Endothelial cell of umbilical vein (primary cell): ENCODE data around the gene LIAS. TPM values are rescaled to one million over a fixed set of nuclear protein-coding genes. Genes with fewer than 3 reads are reported as not detected.

Experiments
- BruUV-seq: library from RNA; stranded (reverse); fragments of 400-500 nt; replicated peaks from 2 replicates; lab custom pipeline; 2021; lab: Mats Ljungman, UMichigan
- CTCF ChIA-PET: fragments of 300-600, 350-600 bp; sonication (Branson Sonifier 250); formaldehyde crosslinking; loops from one replicate; lab custom pipeline; 2021; ENCODE audit warnings: antibody characterized with exemption, inconsistent platforms; lab: Charles Lee
- POLR2A ChIA-PET: fragments of 300-600, 350-600 bp; sonication (Branson Sonifier 250); formaldehyde crosslinking; loops from one replicate; lab custom pipeline; 2021; ENCODE audit warnings: antibody characterized with exemption, inconsistent platforms; lab: Charles Lee
- DNase-seq: peaks from one replicate; pipeline ENCODE4 v3.0.0-alpha.2; 2011; ENCODE audit warnings: low read depth, low spot score
- FAIRE-seq: peaks from 2 replicates; lab custom pipeline; 2011; peaks lifted over from hg19 to GRCh38; lab: Jason Lieb, UNC
- H2AFZ ChIP-seq: 2 replicates; pipeline ENCODE4 v1.6.0; 2012; ENCODE audit warnings: low read depth, low read length, control low read depth, inconsistent platforms
- H3K27ac ChIP-seq: 2 replicates; pipeline ENCODE4 v1.5.1; 2011; ENCODE audit warnings: low read depth, mild to moderate bottlenecking, control low read depth, low read length, moderate library complexity; ENCODE audit not compliant: insufficient read depth
- H3K27me3 ChIP-seq, 2 experiments: 2 replicates each; pipeline versions ENCODE4 v1.6.0 to v1.6.1; 2011; ENCODE audit warnings: low read length in 2 of 2, mixed read lengths in 1 of 2; ENCODE audit not compliant: control insufficient read depth in 2 of 2, insufficient read depth in 2 of 2
- H3K36me3 ChIP-seq, 2 experiments: 2 replicates in 1 of 2; 3 replicates in 1 of 2; pipeline ENCODE4 v1.5.1; 2011; ENCODE audit warnings: low read length in 2 of 2, mild to moderate bottlenecking in 1 of 2, moderate library complexity in 1 of 2; ENCODE audit not compliant: control insufficient read depth in 2 of 2, insufficient read depth in 2 of 2; ENCODE audit errors: extremely low read depth in 1 of 2
- H3K4me1 ChIP-seq: 3 replicates; pipeline ENCODE4 v1.5.1; 2011; ENCODE audit warnings: mild to moderate bottlenecking, low read length; ENCODE audit not compliant: control insufficient read depth, insufficient read depth; ENCODE audit errors: extremely low read depth
- H3K4me2 ChIP-seq: 2 replicates; pipeline ENCODE4 v1.6.1; 2011; ENCODE audit warnings: low read length, control low read depth, mixed read lengths; ENCODE audit not compliant: insufficient read depth
- H3K4me3 ChIP-seq, 3 experiments: fragments of 200-600 bp in 1 of 3; sonication (generic), shearing (Covaris generic) in 1 of 3; replicated peaks in 1 of 3; 2 replicates each; pipeline ENCODE4 v1.5.1; 2011 to 2016; ENCODE audit warnings: control low read depth in 3 of 3, low read length in 3 of 3, mild to moderate bottlenecking in 2 of 3, inconsistent platforms in 1 of 3, low read depth in 1 of 3, moderate library complexity in 1 of 3; ENCODE audit not compliant: insufficient read depth in 1 of 3
- H3K79me2 ChIP-seq: 2 replicates; pipeline ENCODE4 v1.6.0; 2012; ENCODE audit warnings: low read length, inconsistent platforms; ENCODE audit not compliant: control insufficient read depth, insufficient read depth
- H3K9ac ChIP-seq: replicated peaks from 2 replicates; pipeline ENCODE3; 2011; ENCODE audit warnings: low read length, control low read depth; ENCODE audit not compliant: insufficient read depth; ENCODE audit errors: extremely low read depth
- H3K9me1 ChIP-seq: replicated peaks from 3 replicates; pipeline ENCODE4 v1.6.0; 2011; ENCODE audit warnings: mild to moderate bottlenecking, low read length; ENCODE audit not compliant: control insufficient read depth, insufficient read depth; ENCODE audit errors: extremely low read depth
- H3K9me3 ChIP-seq: replicated peaks from 2 replicates; pipeline ENCODE4 v1.5.1; 2012; ENCODE audit warnings: low read length, inconsistent platforms; ENCODE audit not compliant: control insufficient read depth, insufficient read depth
- H4K20me1 ChIP-seq: replicated peaks from 2 replicates; pipeline ENCODE3; 2011; ENCODE audit warnings: mild to moderate bottlenecking, low read length; ENCODE audit not compliant: control insufficient read depth, insufficient read depth; ENCODE audit errors: extremely low read depth
- FOS ChIP-seq: IDR thresholded peaks from 2 replicates; pipeline ENCODE4 v1.6.1; 2011; ENCODE audit warnings: mild to moderate bottlenecking, low read length, moderate library complexity, borderline replicate concordance; ENCODE audit not compliant: insufficient read depth
- GATA2 ChIP-seq: IDR thresholded peaks from 2 replicates; pipeline ENCODE4 v1.7.0; 2011; ENCODE audit warnings: low read depth, mild to moderate bottlenecking, moderate library complexity, mixed read lengths, low read length; ENCODE audit not compliant: insufficient read length, insufficient read depth
- MAX ChIP-seq: IDR thresholded peaks from 2 replicates; pipeline ENCODE4 v1.6.1; 2011; ENCODE audit not compliant: insufficient read depth, insufficient read length
- POLR2A ChIP-seq: IDR thresholded peaks from 2 replicates; pipeline ENCODE4 v1.6.1; 2012; ENCODE audit warnings: low read depth, mild to moderate bottlenecking, control low read depth, low read length
- POLR2AphosphoS5 ChIP-seq: IDR thresholded peaks from 2 replicates; pipeline ENCODE4 v1.6.1; 2012; ENCODE audit warnings: low read depth, mild to moderate bottlenecking, control low read depth, low read length, moderate library complexity; ENCODE audit not compliant: insufficient read depth
- dilution Hi-C: fragments of 300-500 bp; cut with MboI; formaldehyde crosslinking; loops from one replicate; pipeline ENCODE4 v1.15.0; 2019; ENCODE audit warnings: low sequenced_read_pairs; ENCODE audit not compliant: extremely low pct_ligation_motif_present
- intact Hi-C: fragments of 100-400 bp; cut with micrococcal nuclease; formaldehyde crosslinking; loops from one replicate; pipeline ENCODE4 v1.10.0; 2022
- polyA plus RNA-seq, 4 experiments: library from polyadenylated mRNA; depleted of rRNA in 3 of 4; stranded (reverse) in 3 of 4; unstranded in 1 of 4; fragments of >200 nt; gene quantifications; 2 replicates each; pipeline versions ENCODE4 v1.2.1 to v1.2.3, GENCODE V29; 2011 to 2012; ENCODE audit warnings: missing spikeins in 1 of 4
- total RNA-seq: library from RNA; stranded (reverse); gene quantifications from 2 replicates; pipeline ENCODE4 v1.2.3, GENCODE V29; 2021

The LIAS gene
- total and polyA plus RNA-seq, 2 donors (not counting 3 experiments of a cell fraction or from before 2014, with no cell fraction given), result 5.5 to 11.3 TPM

- POLR2A ChIA-PET, result interaction anchor here (0.5 to 3.7 kb wide), 8 partner anchors 15 to 789 kb away, joined by 3 to 42 read pairs (median 4); partner anchors contain the start of genes LIAS, RPL9, SMIM14 and UBE2K
- Histone ChIP-seq H3K36me3 (no peaks in the 10 kb centered on the region), H3K4me2 (peak within 1 kb of the TSS; percentile 90), H3K4me3 (peak within 1 kb of the TSS; percentile 50 to 92 (median 60)), H3K9me3 (no peaks in the 10 kb centered on the region), H3K9me1 (no peaks in the 10 kb centered on the region), H2AFZ (peak within 1 kb of the TSS; percentile 86), H4K20me1 (no peaks in the 10 kb centered on the region), H3K27me3 (no peaks in the 10 kb centered on the region), H3K27ac (peak within 1 kb of the TSS; percentile 90), H3K79me2 (peaks cover 42% of the 10 kb centered on the region), H3K9ac (peak within 1 kb of the TSS; percentile 73), H3K4me1 (peaks cover 12% of the 10 kb centered on the region)
- TF ChIP-seq POLR2AphosphoS5 (peak; percentile 94), MAX (peak; percentile 25), FOS (peak; percentile 14), GATA2 (no peak), POLR2A (peak; percentile 97)
- FAIRE-seq (peak; percentile 98), DNase-seq (peak; percentile 98)
- CTCF ChIA-PET, result interaction anchor here (0.7 to 2.3 kb wide), 8 partner anchors 52 to 170 kb away, joined by 3 to 11 read pairs (median 4); partner anchors contain the start of genes SMIM14 and UBE2K
- dilution Hi-C loops (no loop called here), intact Hi-C loops (loop anchor here (1.0 to 10.0 kb wide), 7 partner anchors 9 to 789 kb away; partner anchors contain the start of genes PDS5A and UBE2K)
- BruUV-seq, result no TSS peak
Observed at GRCh38 chr4:39527296-39528060, 68.6 kb downstream of the LIAS start, which contains the start of gene UGDH. UGDH (minus strand) TSS chr4:39527439; CDS start chr4:39521512, 5,927 bp downstream.
